HCT116 (cell line): ENCODE results near the gene TLE3.

Source experiments
- ATF3 ChIP-seq: IDR thresholded peaks from 2 replicates; pipeline ENCODE4 v1.6.1; 2012
- CEBPB ChIP-seq: IDR thresholded peaks from 2 replicates; pipeline ENCODE4 v1.6.1; 2012; ENCODE audit warnings: low read depth
- CTCF ChIP-seq, 3 experiments: fragments of 200-600 bp in 1 of 3; sonication (generic) in 1 of 3; IDR thresholded peaks in 2 of 3; conservative IDR thresholded peaks in 1 of 3; 2 replicates each; pipeline ENCODE4 v1.5.1; 2012 to 2017; ENCODE audit warnings: low read depth in 2 of 3, low read length in 2 of 3, antibody characterized with exemption in 1 of 3, borderline replicate concordance in 1 of 3, control low read depth in 1 of 3, mild to moderate bottlenecking in 1 of 3, mixed read lengths in 1 of 3, mixed run types in 1 of 3, moderate library complexity in 1 of 3; ENCODE audit not compliant: insufficient read depth in 1 of 3
- EZH2 ChIP-seq: fragments of 200-600 bp; sonication (generic); IDR thresholded peaks from 2 replicates; pipeline ENCODE4 v1.6.1; 2017; ENCODE audit warnings: antibody characterized with exemption, mixed run types
- EZH2phosphoT487 ChIP-seq: fragments of 200-600 bp; IDR thresholded peaks from 2 replicates; pipeline ENCODE4 v1.6.1; 2018; ENCODE audit warnings: antibody characterized with exemption, borderline replicate concordance
- JUND ChIP-seq: IDR thresholded peaks from 2 replicates; pipeline ENCODE4 v1.6.1; 2012
- POLR2A ChIP-seq: IDR thresholded peaks from 2 replicates; pipeline ENCODE4 v1.7.0; 2011; ENCODE audit warnings: borderline replicate concordance; ENCODE audit not compliant: insufficient read depth, insufficient read length; ENCODE audit errors: extremely low read depth
- POLR2AphosphoS5 ChIP-seq: IDR thresholded peaks from 2 replicates; pipeline ENCODE4 v1.6.1; 2011; ENCODE audit warnings: mild to moderate bottlenecking, low read depth, low read length, moderate library complexity
- RAD21 ChIP-seq: IDR thresholded peaks from 2 replicates; pipeline ENCODE4 v1.6.1; 2012; ENCODE audit warnings: low read depth, mild to moderate bottlenecking
- REST ChIP-seq: IDR thresholded peaks from 2 replicates; pipeline ENCODE4 v1.6.1; 2012; ENCODE audit warnings: low read depth
- TCF7L2 ChIP-seq: IDR thresholded peaks from 2 replicates; pipeline ENCODE4 v1.7.0; 2011; ENCODE audit warnings: borderline replicate concordance, inconsistent platforms; ENCODE audit not compliant: insufficient read depth, insufficient read length; ENCODE audit errors: extremely low read depth
- ZBTB33 ChIP-seq: IDR thresholded peaks from 2 replicates; pipeline ENCODE4 v1.6.1; 2011; ENCODE audit warnings: mild to moderate bottlenecking, low read length, moderate library complexity; ENCODE audit not compliant: insufficient replicate concordance; ENCODE audit errors: extremely low read depth

GRCh38 chr15:70087708-70088352 lies 9.9 kb downstream of the TLE3 start:
- TF ChIP-seq CTCF (IDR thresholded peaks at IDR 0.05 in 2 of 3, conservative IDR thresholded peaks at IDR 0.05 in 1 of 3; ENCODE audit: borderline replicate concordance in 1 of 3, insufficient read depth in 1 of 3, low read depth in 2 of 3, low read length in 2 of 3): no peak
- no peak for TF ChIP-seq POLR2A
- TF ChIP-seq EZH2: no peak
- no peak for TF ChIP-seq CEBPB
- TF ChIP-seq REST: no peak
- no peak for TF ChIP-seq ATF3
- TF ChIP-seq POLR2AphosphoS5: no peak
- no peak for TF ChIP-seq EZH2phosphoT487
- TF ChIP-seq RAD21: no peak
- TF ChIP-seq JUND: no peak
- TF ChIP-seq ZBTB33: no peak
- no peak for TF ChIP-seq TCF7L2
